H9 (cell line): ENCODE data around the gene CHRNA10. TPM values are rescaled to one million over a fixed set of nuclear protein-coding genes. Genes with fewer than 3 reads are reported as not detected.
"Not testable (repeated sequence)": the region's sequence is repeated elsewhere in the genome, so short reads cannot be mapped to it uniquely, and the experiment has no call there.

ENCODE experiments used
- DNase-seq: peaks from one replicate; pipeline ENCODE4 v3.0.0-alpha.2; 2017
- H2AFZ ChIP-seq: one replicate; pipeline ENCODE4 v1.6.1; 2013; ENCODE audit warnings: mild to moderate bottlenecking, low read length, control low read depth, moderate library complexity
- H2AK5ac ChIP-seq: 2 replicates; pipeline ENCODE4 v1.6.1; 2013; ENCODE audit warnings: low read length, control low read depth, mixed read lengths; ENCODE audit not compliant: insufficient read length
- H2BK120ac ChIP-seq: one replicate; pipeline ENCODE4 v1.6.1; 2013; ENCODE audit warnings: low read depth, mild to moderate bottlenecking, low read length, control low read depth, inconsistent platforms; ENCODE audit not compliant: poor library complexity, severe bottlenecking
- H2BK12ac ChIP-seq: 2 replicates; pipeline ENCODE4 v1.6.1; 2013; ENCODE audit warnings: low read length, control low read depth, mixed read lengths, low read depth; ENCODE audit not compliant: insufficient read length
- H2BK15ac ChIP-seq: 2 replicates; pipeline ENCODE4 v1.6.1; 2013; ENCODE audit warnings: low read depth, low read length, control low read depth
- H2BK20ac ChIP-seq: one replicate; pipeline ENCODE4 v1.6.1; 2013; ENCODE audit warnings: low read depth, mild to moderate bottlenecking, low read length, control low read depth, inconsistent platforms; ENCODE audit not compliant: poor library complexity, severe bottlenecking
- H2BK5ac ChIP-seq: 2 replicates; pipeline ENCODE4 v1.6.1; 2013; ENCODE audit warnings: low read length, control low read depth, mixed read lengths; ENCODE audit not compliant: insufficient read length
- H3K14ac ChIP-seq: 2 replicates; pipeline ENCODE4 v1.6.1; 2013; ENCODE audit warnings: low read length, control low read depth; ENCODE audit not compliant: insufficient read depth
- H3K18ac ChIP-seq: 2 replicates; pipeline ENCODE4 v1.6.1; 2013; ENCODE audit warnings: low read depth, mild to moderate bottlenecking, mixed read lengths, low read length, control low read depth; ENCODE audit not compliant: insufficient read length
- H3K23ac ChIP-seq: 2 replicates; pipeline ENCODE4 v1.6.1; 2013; ENCODE audit warnings: low read length, control low read depth, mixed read lengths, low read depth; ENCODE audit not compliant: insufficient read length
- H3K23me2 ChIP-seq: 2 replicates; pipeline ENCODE4 v1.6.1; 2013; ENCODE audit warnings: low read depth, mild to moderate bottlenecking, mixed read lengths, low read length, control low read depth; ENCODE audit not compliant: insufficient read length, poor library complexity, severe bottlenecking
- H3K27ac ChIP-seq: 2 replicates; pipeline ENCODE4 v1.5.1; 2013; ENCODE audit warnings: low read length, control low read depth, mixed read lengths, low read depth; ENCODE audit not compliant: insufficient read length
- H3K27me3 ChIP-seq: 2 replicates; pipeline ENCODE4 v1.6.1; 2013; ENCODE audit warnings: low read length, control low read depth, inconsistent platforms; ENCODE audit not compliant: insufficient read depth
- H3K4ac ChIP-seq: 2 replicates; pipeline ENCODE4 v1.6.1; 2013; ENCODE audit warnings: low read depth, mild to moderate bottlenecking, control low read depth, inconsistent platforms, low read length, moderate library complexity
- H3K4me1 ChIP-seq: 2 replicates; pipeline ENCODE4 v1.6.1; 2013; ENCODE audit warnings: low read length, control low read depth, inconsistent platforms; ENCODE audit not compliant: insufficient read depth
- H3K4me2 ChIP-seq: 2 replicates; pipeline ENCODE4 v1.6.1; 2013; ENCODE audit warnings: low read length, control low read depth, mixed read lengths; ENCODE audit not compliant: insufficient read length, insufficient read depth
- H3K56ac ChIP-seq: 2 replicates; pipeline ENCODE4 v1.6.1; 2013; ENCODE audit warnings: low read depth, mild to moderate bottlenecking, mixed read lengths, low read length, control low read depth; ENCODE audit not compliant: insufficient read length
- H3K79me1 ChIP-seq: 2 replicates; pipeline ENCODE4 v1.6.1; 2013; ENCODE audit warnings: low read depth, mild to moderate bottlenecking, moderate library complexity, low read length, control low read depth, inconsistent platforms; ENCODE audit not compliant: insufficient read depth, poor library complexity, severe bottlenecking
- H3K79me2 ChIP-seq: 2 replicates; pipeline ENCODE4 v1.6.1; 2013; ENCODE audit warnings: low read length, control low read depth, inconsistent platforms; ENCODE audit not compliant: insufficient read depth
- H3K9ac ChIP-seq: 2 replicates; pipeline ENCODE4 v1.6.1; 2013; ENCODE audit warnings: low read length, control low read depth, mixed read lengths; ENCODE audit not compliant: insufficient read length; ENCODE audit errors: extremely low read depth
- H3K9me3 ChIP-seq: one replicate; pipeline ENCODE4 v1.6.1; 2013; ENCODE audit warnings: low read depth, low read length, inconsistent platforms; ENCODE audit not compliant: control insufficient read depth
- H3T11ph ChIP-seq: one replicate; pipeline ENCODE4 v1.6.1; 2013; ENCODE audit warnings: mild to moderate bottlenecking, low read length, control low read depth, inconsistent platforms
- H4K20me1 ChIP-seq: one replicate; pipeline ENCODE4 v1.6.1; 2013; ENCODE audit not compliant: control insufficient read depth, insufficient read length, insufficient read depth
- H4K5ac ChIP-seq: 2 replicates; pipeline ENCODE4 v1.6.1; 2013; ENCODE audit warnings: low read depth, mild to moderate bottlenecking, mixed read lengths, low read length, control low read depth; ENCODE audit not compliant: insufficient read length
- H4K8ac ChIP-seq: replicated peaks from 2 replicates; pipeline ENCODE4 v1.6.1; 2013; ENCODE audit warnings: low read length, control low read depth, mixed read lengths, low read depth; ENCODE audit not compliant: insufficient read length
- H4K91ac ChIP-seq: 2 replicates; pipeline ENCODE4 v1.6.1; 2013; ENCODE audit warnings: low read depth, mild to moderate bottlenecking, moderate library complexity, mixed read lengths, low read length, control low read depth; ENCODE audit not compliant: insufficient read length
- H3K27ac Mint-ChIP-seq, 3 experiments: 2 replicates in 2 of 3; 3 replicates in 1 of 3; pipeline ENCODE4 v1.8.0; 2020 to 2021; ENCODE audit warnings: mixed read lengths in 3 of 3, mild to moderate bottlenecking in 1 of 3, moderate library complexity in 1 of 3
- H3K27me3 Mint-ChIP-seq: 2 replicates; pipeline ENCODE4 v1.8.0; 2021; ENCODE audit warnings: low read depth, mild to moderate bottlenecking, moderate library complexity, mixed read lengths
- H3K36me3 Mint-ChIP-seq, 3 experiments: 2 replicates in 2 of 3; 3 replicates in 1 of 3; pipeline ENCODE4 v1.8.0; 2020 to 2021; ENCODE audit warnings: low read depth in 3 of 3, mixed read lengths in 3 of 3; ENCODE audit not compliant: insufficient read depth in 1 of 3
- H3K4me1 Mint-ChIP-seq, 2 experiments: 2 replicates each; pipeline ENCODE4 v1.8.0; 2020; ENCODE audit warnings: mixed read lengths in 2 of 2
- H3K4me3 Mint-ChIP-seq, 2 experiments: 2 replicates in 1 of 2; 3 replicates in 1 of 2; pipeline ENCODE4 v1.8.0; 2020 to 2021; ENCODE audit warnings: mild to moderate bottlenecking in 2 of 2, mixed read lengths in 2 of 2, moderate library complexity in 1 of 2
- H3K9me3 Mint-ChIP-seq, 2 experiments: 2 replicates in 1 of 2; 3 replicates in 1 of 2; pipeline ENCODE4 v1.8.0; 2020; ENCODE audit warnings: mild to moderate bottlenecking in 2 of 2, mixed read lengths in 2 of 2, moderate library complexity in 1 of 2
- CTCF ChIP-seq: fragments of 200-600 bp; sonication (generic); conservative IDR thresholded peaks from 3 replicates; pipeline ENCODE4 v1.8.0; 2021; ENCODE audit warnings: antibody characterized with exemption, mild to moderate bottlenecking
- WGBS: extraction: QIAGEN DNeasy Blood & Tissue Kit; methylation state at CpG from one replicate; pipeline ENCODE4 v1.1.7; 2013; ENCODE audit warnings: missing lambda C conversion rate, low lambda C conversion rate, mixed read lengths; ENCODE audit not compliant: insufficient read length; ENCODE audit errors: extremely low coverage; 5-methylcytosine and 5-hydroxymethylcytosine counted together
- total RNA-seq: library from RNA; stranded (reverse); gene quantifications from 2 replicates; pipeline ENCODE4 v1.2.1, GENCODE V29; 2021

Gene CHRNA10
- total RNA-seq, 1 experiment from 2014 or later = 2.4 TPM

DNA sequence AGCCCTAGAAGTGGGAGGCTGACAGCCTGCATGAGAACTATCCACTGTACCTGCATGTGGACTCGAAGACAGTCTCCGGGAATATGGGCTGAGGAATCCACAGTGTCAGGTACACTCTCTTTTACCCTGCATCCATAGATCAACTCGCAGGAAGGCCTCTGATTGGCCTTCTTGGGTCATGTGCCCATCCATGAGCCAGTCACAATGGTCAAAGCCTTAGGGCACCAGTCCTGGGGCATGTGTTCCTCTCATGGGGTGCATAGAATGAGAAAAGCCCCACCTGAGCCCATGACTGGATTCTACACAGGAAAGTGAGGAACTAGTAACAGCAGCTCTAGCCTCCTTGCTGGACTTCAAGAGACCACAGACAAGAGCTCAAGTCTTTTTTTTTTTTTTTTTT lies 15.6 kb downstream of the CHRNA10 start:
- no peak overlapping the region for H3K9ac ChIP-seq
- no peak for TF ChIP-seq CTCF
- no peak overlapping the region for H3K56ac ChIP-seq
- H2BK15ac ChIP-seq = no peak overlapping the region
- H3K27ac Mint-ChIP-seq = peak overlapping the region in 1 of 3 experiments; percentile 37; a peak in 1 of 7 replicates
- H3K23ac ChIP-seq = no peak overlapping the region
- H3K23me2 ChIP-seq = no peaks in the 10 kb centered on the region
- peaks cover 3% of the 10 kb centered on the region for H3K27me3 Mint-ChIP-seq
- H3K4ac ChIP-seq = no peak overlapping the region
- H2AK5ac ChIP-seq = no peak overlapping the region
- DNase-seq = no peak
- no peak overlapping the region for H3K14ac ChIP-seq
- H3K27ac ChIP-seq = no peak overlapping the region
- H3K4me1 Mint-ChIP-seq = peaks cover 0 to under 1% of the 10 kb centered on the region in 2 experiments; a peak in 2 of 4 replicates
- H3K27me3 ChIP-seq = no peaks in the 10 kb centered on the region
- no peak overlapping the region for H2BK5ac ChIP-seq
- WGBS = no CpG with 5 or more reads among the region's 3 CpGs
- no peak overlapping the region for H2BK120ac ChIP-seq
- no peak overlapping the region for H4K91ac ChIP-seq
- no peak overlapping the region for H3K4me2 ChIP-seq
- H4K5ac ChIP-seq = no peak overlapping the region
- no peaks in the 10 kb centered on the region for H3K4me1 ChIP-seq
- no peak overlapping the region for H2BK20ac ChIP-seq
- H2BK12ac ChIP-seq = no peak overlapping the region
- H3K9me3 ChIP-seq = no peaks in the 10 kb centered on the region
- H3K4me3 Mint-ChIP-seq = no peak overlapping the region
- no peaks in the 10 kb centered on the region for H3K79me1 ChIP-seq
- H3K18ac ChIP-seq = no peak overlapping the region
- no peak overlapping the region for H4K8ac ChIP-seq
- H3T11ph ChIP-seq = no peak overlapping the region
- no peak overlapping the region for H2AFZ ChIP-seq
- peaks cover 0 to 4% of the 10 kb centered on the region in 2 experiments; a peak in 2 of 5 replicates for H3K9me3 Mint-ChIP-seq
- peaks cover 0 to 2% (median 0%) of the 10 kb centered on the region in 3 experiments; a peak in 1 of 7 replicates for H3K36me3 Mint-ChIP-seq
- H3K79me2 ChIP-seq = no peaks in the 10 kb centered on the region
- no peaks in the 10 kb centered on the region for H4K20me1 ChIP-seq

DNA sequence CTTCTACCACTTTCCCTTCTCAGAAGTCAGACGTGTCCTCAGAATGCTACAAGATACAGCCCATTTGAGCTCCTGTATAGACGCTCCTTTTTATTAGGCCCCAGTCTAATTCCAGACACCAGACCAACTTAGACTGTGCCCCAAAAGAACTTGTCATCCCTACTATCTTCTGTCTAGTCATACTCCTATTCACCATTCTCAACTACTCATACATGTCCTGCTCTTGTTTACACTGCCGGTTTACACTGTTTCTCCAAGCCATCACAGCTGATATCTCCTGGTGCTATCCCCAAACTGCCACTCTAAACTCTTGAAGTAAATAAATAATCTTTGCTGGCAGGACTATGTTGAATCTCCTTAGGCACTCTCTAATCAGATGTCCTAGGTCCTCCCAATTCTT lies 18.7 kb downstream of the CHRNA10 start:
- H3K4me2 ChIP-seq, H2AK5ac ChIP-seq, H3K18ac ChIP-seq, H3K27ac Mint-ChIP-seq, H3K23ac ChIP-seq, H4K8ac ChIP-seq, H3K23me2 ChIP-seq, H3K79me2 ChIP-seq, H3K4me3 Mint-ChIP-seq, H3K27ac ChIP-seq, H3K9ac ChIP-seq, H3K9me3 ChIP-seq, H3K4me1 ChIP-seq, H2AFZ ChIP-seq, H2BK5ac ChIP-seq, H2BK20ac ChIP-seq, H3K14ac ChIP-seq, H3K79me1 ChIP-seq, H4K5ac ChIP-seq, H4K20me1 ChIP-seq, H3T11ph ChIP-seq, H3K27me3 ChIP-seq, H4K91ac ChIP-seq, H3K4ac ChIP-seq, DNase-seq, H2BK15ac ChIP-seq, H3K56ac ChIP-seq, H2BK120ac ChIP-seq, H2BK12ac ChIP-seq: not testable (repeated sequence)
- Mint-ChIP-seq H3K27me3 (peaks cover 19% of the 10 kb centered on the region), H3K4me1 (peaks cover 9 to 16% of the 10 kb centered on the region in 2 experiments), H3K9me3 (peaks cover 17 to 22% of the 10 kb centered on the region in 2 experiments), H3K36me3 (peaks cover 7 to 17% (median 9%) of the 10 kb centered on the region in 3 experiments; a peak in 6 of 7 replicates)
- WGBS = no CpG with 5 or more reads among the region's 3 CpGs
